Gastroesophageal sphincter (tissue), 4 donors: Measurements from ENCODE around the gene FNDC3B. TPM values are rescaled to one million over a fixed set of nuclear protein-coding genes. Genes with fewer than 3 reads are reported as not detected.

ENCODE experiments used
- ATAC-seq: fragments of 150-250 bp; one replicate; pipeline ENCODE4 v1.9.1; 2016; ENCODE audit warnings: mild to moderate bottlenecking, moderate library complexity
- H3K27ac ChIP-seq, 4 donors: fragments of 200-600 bp; sonication (generic) in 3 of 4; 1 replicate in 3 of 4; 2 replicates in 1 of 4; pipeline ENCODE4 v1.5.1; 2016 to 2019
- H3K27me3 ChIP-seq: fragments of 200-600 bp; sonication (generic); one replicate; pipeline ENCODE4 v1.5.1; 2019
- H3K36me3 ChIP-seq, 2 donors: fragments of 200-600 bp; sonication (generic); one replicate each; pipeline ENCODE4 v1.5.1; 2019; ENCODE audit warnings: control low read depth in 1 of 2
- H3K4me1 ChIP-seq, 3 donors: fragments of 200-600 bp; sonication (generic); 1 replicate in 2 of 3; 2 replicates in 1 of 3; pipeline ENCODE4 v1.5.1; 2016 to 2019; ENCODE audit warnings: control low read depth in 2 of 3
- H3K4me3 ChIP-seq, 2 donors: fragments of 200-600 bp; sonication (generic); one replicate each; pipeline ENCODE4 v1.5.1; 2019; ENCODE audit warnings: mild to moderate bottlenecking in 1 of 2, moderate library complexity in 1 of 2
- H3K9me3 ChIP-seq, 3 donors: fragments of 200-600 bp; sonication (generic); one replicate each; pipeline ENCODE4 v1.5.1; 2017 to 2019; ENCODE audit warnings: control low read depth in 2 of 3
- EP300 ChIP-seq: sonication (generic); formaldehyde crosslinking; IDR thresholded peaks from one replicate; pipeline ENCODE4 v1.6.1; 2017; ENCODE audit warnings: antibody characterized with exemption, mild to moderate bottlenecking
- POLR2A ChIP-seq, 2 donors: fragments of 450-650 bp; IDR thresholded peaks; one replicate each; pipeline ENCODE4 v1.6.1; 2017; ENCODE audit warnings: antibody characterized with exemption in 2 of 2, mild to moderate bottlenecking in 2 of 2, moderate library complexity in 1 of 2
- POLR2AphosphoS5 ChIP-seq: sonication (generic); formaldehyde crosslinking; IDR thresholded peaks from one replicate; pipeline ENCODE4 v1.6.1; 2017; ENCODE audit warnings: antibody characterized with exemption
- WGBS, 2 donors: methylation state at CpG; one replicate each; pipeline ENCODE4 v1.1.5; 2018; ENCODE audit warnings: low coverage in 1 of 2; 5-methylcytosine and 5-hydroxymethylcytosine counted together
- total RNA-seq, 4 donors: library from RNA; depleted of rRNA; stranded (reverse); fragments of >200 nt; gene quantifications; one replicate each; pipeline ENCODE4 v1.1.0, GENCODE V29; 2016
- TF ChIP-seq, protein P1 (sequence below), 4 experiments: fragments of 200-600 bp in 2 of 4; fragments of 450-650 bp in 2 of 4; sonication (generic) in 1 of 4; IDR thresholded peaks; one replicate each; pipeline ENCODE4 v1.5.1; 2017 to 2019; ENCODE audit warnings: antibody characterized with exemption in 4 of 4, mild to moderate bottlenecking in 2 of 4, moderate library complexity in 2 of 4

FNDC3B gene
- total RNA-seq, 4 donors from 2014 or later, result 53.1 to 97.2 (median 70.8) TPM

DNA sequence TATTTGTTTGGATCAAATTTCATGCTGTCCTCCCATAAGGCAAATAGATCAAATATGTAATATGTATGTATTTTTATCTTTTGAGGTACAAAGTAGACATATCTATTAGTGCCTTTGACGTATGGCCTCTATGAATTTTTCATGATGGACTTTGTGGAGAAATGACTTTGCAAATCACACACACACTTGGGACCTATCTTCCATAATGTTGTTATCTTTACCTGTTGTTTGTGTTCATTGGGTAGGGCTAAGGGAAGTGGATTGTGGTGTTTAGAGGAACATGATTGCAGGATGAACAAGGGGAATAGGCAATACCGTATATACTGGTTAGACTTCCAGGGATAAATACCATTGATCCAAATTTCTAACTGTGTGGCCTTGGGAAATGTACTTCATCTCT is 266.6 kb downstream of the FNDC3B start:
- no peak for ATAC-seq
- WGBS, 2 donors, result 94 to 100% methylated on average over 2 of the region's 2 CpGs
- Histone ChIP-seq H3K9me3 (no peaks in the 10 kb centered on the region), H3K4me3 (no peak overlapping the region), H3K4me1 (peaks cover 0 to 4% (median 0%) of the 10 kb centered on the region in 3 donors), H3K36me3 (peaks cover 0 to 47% of the 10 kb centered on the region in 2 donors), H3K27me3 (no peaks in the 10 kb centered on the region), H3K27ac (no peak overlapping the region)
- TF ChIP-seq EP300, result no peak
- TF ChIP-seq POLR2A (IDR thresholded peaks at IDR 0.05), result no peak
- no peak for TF ChIP-seq POLR2AphosphoS5
- TF ChIP-seq, protein P1, sequence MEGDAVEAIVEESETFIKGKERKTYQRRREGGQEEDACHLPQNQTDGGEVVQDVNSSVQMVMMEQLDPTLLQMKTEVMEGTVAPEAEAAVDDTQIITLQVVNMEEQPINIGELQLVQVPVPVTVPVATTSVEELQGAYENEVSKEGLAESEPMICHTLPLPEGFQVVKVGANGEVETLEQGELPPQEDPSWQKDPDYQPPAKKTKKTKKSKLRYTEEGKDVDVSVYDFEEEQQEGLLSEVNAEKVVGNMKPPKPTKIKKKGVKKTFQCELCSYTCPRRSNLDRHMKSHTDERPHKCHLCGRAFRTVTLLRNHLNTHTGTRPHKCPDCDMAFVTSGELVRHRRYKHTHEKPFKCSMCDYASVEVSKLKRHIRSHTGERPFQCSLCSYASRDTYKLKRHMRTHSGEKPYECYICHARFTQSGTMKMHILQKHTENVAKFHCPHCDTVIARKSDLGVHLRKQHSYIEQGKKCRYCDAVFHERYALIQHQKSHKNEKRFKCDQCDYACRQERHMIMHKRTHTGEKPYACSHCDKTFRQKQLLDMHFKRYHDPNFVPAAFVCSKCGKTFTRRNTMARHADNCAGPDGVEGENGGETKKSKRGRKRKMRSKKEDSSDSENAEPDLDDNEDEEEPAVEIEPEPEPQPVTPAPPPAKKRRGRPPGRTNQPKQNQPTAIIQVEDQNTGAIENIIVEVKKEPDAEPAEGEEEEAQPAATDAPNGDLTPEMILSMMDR (IDR thresholded peaks at IDR 0.05), result no peak

DNA sequence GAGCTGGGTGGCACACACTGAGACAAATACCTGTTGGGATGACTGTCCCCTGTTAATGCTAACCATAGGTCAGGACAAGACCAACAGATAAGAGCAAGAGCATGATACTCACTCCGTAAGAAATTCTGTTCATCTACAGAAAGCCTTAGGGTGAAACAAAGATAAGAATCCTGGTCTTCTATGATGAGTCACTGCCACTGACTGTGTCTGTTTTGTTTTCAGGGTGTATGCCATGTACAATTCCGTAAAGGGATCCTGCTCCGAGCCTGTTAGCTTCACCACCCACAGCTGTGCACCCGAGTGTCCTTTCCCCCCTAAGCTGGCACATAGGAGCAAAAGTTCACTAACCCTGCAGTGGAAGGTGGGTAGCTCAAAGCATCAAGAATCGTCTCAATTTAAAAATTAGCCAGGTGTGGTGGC is 267.8 kb downstream of the FNDC3B start:
- WGBS, 2 donors, result 78 to 89% methylated on average over 3 to 5 of the region's 5 CpGs
- H3K27me3 ChIP-seq, result no peaks in the 10 kb centered on the region
- H3K9me3 ChIP-seq, result no peaks in the 10 kb centered on the region
- H3K27ac ChIP-seq, result no peak overlapping the region
- H3K4me1 ChIP-seq, result peaks cover 0 to 2% (median 0%) of the 10 kb centered on the region in 3 donors
- no peak for TF ChIP-seq POLR2A (IDR thresholded peaks at IDR 0.05)
- TF ChIP-seq, protein P1 (IDR thresholded peaks at IDR 0.05), result no peak
- TF ChIP-seq EP300, result no peak
- TF ChIP-seq POLR2AphosphoS5, result no peak
- H3K4me3 ChIP-seq, result no peak overlapping the region
- H3K36me3 ChIP-seq, result peaks cover 0 to 59% of the 10 kb centered on the region in 2 donors
- no peak for ATAC-seq

DNA sequence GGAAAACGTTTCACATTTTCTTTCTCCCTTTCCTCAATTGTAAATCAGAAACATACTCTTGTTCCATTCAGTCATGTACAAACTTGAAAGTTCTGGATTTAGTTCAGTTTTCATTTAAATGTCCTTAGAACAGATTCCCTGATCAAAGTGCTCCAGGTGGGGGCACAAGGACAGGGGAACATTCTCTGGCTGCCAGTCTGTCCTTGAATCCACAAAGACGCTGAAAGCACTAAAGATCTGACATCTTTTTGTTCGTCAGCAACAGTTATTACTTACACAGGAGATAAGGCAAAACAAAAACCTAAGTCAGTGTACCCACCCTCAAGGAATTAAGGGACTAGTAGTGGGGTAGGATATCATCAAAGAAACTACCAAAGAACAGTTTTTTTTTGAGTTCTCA is 269.7 kb downstream of the FNDC3B start:
- no peak for TF ChIP-seq EP300
- TF ChIP-seq, protein P1 (IDR thresholded peaks at IDR 0.05), result no peak
- no peak for TF ChIP-seq POLR2A (IDR thresholded peaks at IDR 0.05)
- no peak for TF ChIP-seq POLR2AphosphoS5
- no peaks in the 10 kb centered on the region for H3K27me3 ChIP-seq
- H3K4me3 ChIP-seq, result no peak overlapping the region
- ATAC-seq, result no peak
- no peaks in the 10 kb centered on the region for H3K9me3 ChIP-seq
- H3K4me1 ChIP-seq, result peaks cover 0 to 18% (median 0%) of the 10 kb centered on the region in 3 donors
- peaks cover 0 to 72% of the 10 kb centered on the region in 2 donors for H3K36me3 ChIP-seq
- WGBS, 2 donors, result 54 to 69% methylated on average over 3 of the region's 3 CpGs
- no peak overlapping the region for H3K27ac ChIP-seq

DNA sequence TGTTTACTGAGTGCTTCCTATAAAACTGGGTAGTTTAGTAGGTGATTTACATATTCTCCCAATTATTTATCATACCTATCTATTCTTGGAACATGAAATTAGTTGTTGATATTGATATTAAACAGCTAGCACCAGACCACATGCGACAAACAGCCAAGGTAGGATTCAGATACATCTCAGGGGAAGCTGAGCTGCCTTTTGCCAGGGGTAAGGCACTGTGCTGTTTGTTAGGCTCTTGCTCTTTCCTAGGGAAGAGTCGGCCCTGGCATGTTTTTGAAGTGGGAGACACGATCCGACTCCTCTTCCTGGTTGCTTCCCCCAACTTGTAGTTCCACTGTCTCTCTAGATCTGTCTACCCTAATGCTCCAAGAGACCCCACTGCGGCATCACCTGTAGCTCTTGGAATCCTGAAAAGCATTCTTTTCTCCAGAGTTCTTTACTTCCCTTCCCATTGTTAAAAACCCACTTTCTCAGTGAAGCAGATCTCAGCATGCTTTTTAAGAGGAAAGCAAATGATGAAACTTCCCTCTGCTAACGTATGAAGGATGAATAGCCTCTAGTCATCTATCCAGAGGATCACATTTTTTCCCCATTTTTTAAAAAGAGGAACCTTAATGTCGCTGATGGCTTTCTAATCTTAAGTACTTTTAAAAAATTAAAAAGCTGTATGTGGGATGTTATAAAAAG is 270.5 kb downstream of the FNDC3B start:
- Histone ChIP-seq H3K4me3 (no peak overlapping the region), H3K36me3 (peaks cover 0 to 74% of the 10 kb centered on the region in 2 donors), H3K27ac (no peak overlapping the region), H3K9me3 (no peaks in the 10 kb centered on the region), H3K27me3 (no peaks in the 10 kb centered on the region), H3K4me1 (peaks cover 0 to 26% (median 0%) of the 10 kb centered on the region in 3 donors)
- TF ChIP-seq EP300, result no peak
- TF ChIP-seq, protein P1 (IDR thresholded peaks at IDR 0.05), result no peak
- TF ChIP-seq POLR2A (IDR thresholded peaks at IDR 0.05), result no peak
- no peak for TF ChIP-seq POLR2AphosphoS5
- 91 to 93% methylated on average over 6 to 7 of the region's 7 CpGs for WGBS, 2 donors
- no peak for ATAC-seq

DNA sequence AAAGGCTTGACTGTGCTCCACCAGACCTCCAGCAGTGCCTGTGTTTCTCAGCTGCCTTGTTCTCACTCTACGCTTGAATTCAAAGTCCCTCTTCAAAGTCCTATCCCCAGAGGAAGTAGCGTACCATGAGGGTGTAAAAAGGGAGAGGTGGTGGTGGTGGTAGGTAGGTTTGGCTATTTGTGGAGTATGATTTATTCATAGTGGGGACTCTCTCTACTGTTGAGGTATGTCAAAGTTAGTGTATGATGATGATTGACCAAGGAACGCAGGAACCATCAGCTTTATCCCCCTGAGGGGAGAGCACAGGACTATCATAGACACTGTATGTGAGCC is 271.0 kb downstream of the FNDC3B start:
- 95 to 100% methylated on average over 1 to 3 of the region's 3 CpGs for WGBS, 2 donors
- H3K36me3 ChIP-seq, result peaks cover 0 to 74% of the 10 kb centered on the region in 2 donors
- TF ChIP-seq EP300, result no peak
- no peak for TF ChIP-seq POLR2AphosphoS5
- no peak overlapping the region for H3K4me3 ChIP-seq
- no peak overlapping the region for H3K27ac ChIP-seq
- no peak for ATAC-seq
- H3K9me3 ChIP-seq, result no peaks in the 10 kb centered on the region
- H3K4me1 ChIP-seq, result peaks cover 0 to 32% (median under 1%) of the 10 kb centered on the region in 3 donors
- no peaks in the 10 kb centered on the region for H3K27me3 ChIP-seq
